NAMALWA (cell line): Measurements from ENCODE around the gene DDN.

Experiments used
- DNase-seq: peaks from one replicate; pipeline ENCODE4 v3.0.0-alpha.2; 2015; ENCODE audit warnings: low spot score

Gene DDN

GRCh38 chr12:48999371-49000131 is at the start of gene DDN:
DDN (minus strand) TSS chr12:48999375; CDS start chr12:48999287, 88 bp downstream.
- peak; percentile 90 for DNase-seq

GRCh38 chr12:49048953-49049352 is 49.8 kb upstream of the DDN start:
- no peak for DNase-seq

- DNase-seq = no peak
Observed at GRCh38 chr12:49046129-49046895, 47.1 kb upstream of the DDN start.

- DNase-seq = no peak
Observed at GRCh38 chr12:49044660-49045059, 45.5 kb upstream of the DDN start.

GRCh38 chr12:49043856-49044258 is 44.7 kb upstream of the DDN start:
- DNase-seq = peak; percentile 82

GRCh38 chr12:49043241-49043640 is 44.1 kb upstream of the DDN start:
- DNase-seq = no peak

GRCh38 chr12:49041881-49042484 is 42.8 kb upstream of the DDN start:
- no peak for DNase-seq

- DNase-seq = no peak
Observed at GRCh38 chr12:49041036-49041880, 42.1 kb upstream of the DDN start.

GRCh38 chr12:49040364-49040855 is 41.2 kb upstream of the DDN start:
- DNase-seq = no peak

- DNase-seq = no peak
Observed at GRCh38 chr12:49039421-49040363, 40.5 kb upstream of the DDN start.

GRCh38 chr12:49038291-49038955 is 39.2 kb upstream of the DDN start:
- DNase-seq = no peak

GRCh38 chr12:49037947-49038237 is 38.7 kb upstream of the DDN start:
- DNase-seq = no peak

GRCh38 chr12:49037111-49037946 is 38.2 kb upstream of the DDN start:
- no peak for DNase-seq

- DNase-seq = no peak
Observed at GRCh38 chr12:49036029-49036428, 36.9 kb upstream of the DDN start.

GRCh38 chr12:49034286-49034622 is 35.1 kb upstream of the DDN start:
- DNase-seq = no peak

GRCh38 chr12:49033611-49034285 is 34.6 kb upstream of the DDN start:
- no peak for DNase-seq

GRCh38 chr12:49032679-49033447 is 33.7 kb upstream of the DDN start:
- DNase-seq = no peak

- DNase-seq = no peak
Observed at GRCh38 chr12:49032276-49032675, 33.1 kb upstream of the DDN start.
